Thymus (tissue), 11 donors: ENCODE data around the gene ZNF574. TPM values are rescaled to one million over a fixed set of nuclear protein-coding genes. Genes with fewer than 3 reads are reported as not detected.

ENCODE experiments used
- DNase-seq, 9 donors: peaks; one replicate each; pipeline ENCODE4 v3.0.0-alpha.2; 2013; ENCODE audit warnings: low spot score in 9 of 9, low read depth in 6 of 9, missing footprints in 1 of 9
- H3K27ac ChIP-seq, 2 donors: one replicate each; pipeline ENCODE4 v1.5.1; 2013; ENCODE audit warnings: control low read depth in 1 of 2, low read depth in 1 of 2, low read length in 1 of 2, mild to moderate bottlenecking in 1 of 2, moderate library complexity in 1 of 2
- H3K27me3 ChIP-seq, 2 donors: one replicate each; pipeline ENCODE4 v1.5.1; 2013; ENCODE audit warnings: low read length in 1 of 2; ENCODE audit not compliant: control insufficient read depth in 2 of 2, insufficient read depth in 1 of 2
- H3K36me3 ChIP-seq, 2 donors: one replicate each; pipeline ENCODE4 v1.5.1; 2013; ENCODE audit warnings: low read length in 1 of 2, mild to moderate bottlenecking in 1 of 2, moderate library complexity in 1 of 2; ENCODE audit not compliant: control insufficient read depth in 2 of 2, insufficient read depth in 2 of 2
- H3K4me1 ChIP-seq, 2 donors: one replicate each; pipeline ENCODE4 v1.5.1; 2013; ENCODE audit warnings: low read length in 2 of 2; ENCODE audit not compliant: control insufficient read depth in 2 of 2, insufficient read depth in 2 of 2
- H3K4me3 ChIP-seq, 2 donors: one replicate each; pipeline ENCODE4 v1.5.1; 2013; ENCODE audit warnings: low read length in 2 of 2, control low read depth in 1 of 2, mild to moderate bottlenecking in 1 of 2
- H3K9me3 ChIP-seq, 2 donors: one replicate each; pipeline ENCODE4 v1.5.1; 2013; ENCODE audit warnings: low read length in 1 of 2, mild to moderate bottlenecking in 1 of 2; ENCODE audit not compliant: control insufficient read depth in 2 of 2, insufficient read depth in 1 of 2
- WGBS: extraction: QIAGEN DNeasy Blood & Tissue Kit; methylation state at CpG from one replicate; pipeline ENCODE4 v1.1.7; 2013; 5-methylcytosine and 5-hydroxymethylcytosine counted together
- polyA plus RNA-seq: library from polyadenylated mRNA; stranded (reverse); fragments of 200-250 nt; gene quantifications from one replicate; pipeline ENCODE4 v1.2.3, GENCODE V29; 2013
- total RNA-seq: library from RNA; stranded (reverse); fragments of 120-200 nt; gene quantifications from one replicate; pipeline ENCODE4 v1.2.4, GENCODE V29; 2013
- donor health status: healthy.

The ZNF574 gene
- total and polyA plus RNA-seq, 2 donors = 5.7 to 6.0 TPM

- no peak overlapping the region for H3K27ac ChIP-seq
- no peaks in the 10 kb centered on the region for H3K9me3 ChIP-seq
- WGBS = 96% methylated on average over 1 of the region's 1 CpG
- H3K36me3 ChIP-seq = no peaks in the 10 kb centered on the region
- H3K4me3 ChIP-seq = no peak overlapping the region
- peaks cover 0 to 21% of the 10 kb centered on the region in 2 donors for H3K4me1 ChIP-seq
- peaks cover 0 to 2% of the 10 kb centered on the region in 2 donors for H3K27me3 ChIP-seq
- no peak for DNase-seq
Observed at GRCh38 chr19:42123765-42124164, 47.8 kb downstream of the ZNF574 start.

- Histone ChIP-seq H3K27ac (no peak overlapping the region), H3K27me3 (peaks cover 0 to 3% of the 10 kb centered on the region in 2 donors), H3K9me3 (no peaks in the 10 kb centered on the region), H3K4me3 (no peak overlapping the region), H3K36me3 (no peaks in the 10 kb centered on the region), H3K4me1 (peaks cover 0 to 22% of the 10 kb centered on the region in 2 donors)
- 96% methylated on average over 5 of the region's 5 CpGs for WGBS
- DNase-seq = no peak
Observed at GRCh38 chr19:42124386-42124901, 48.5 kb downstream of the ZNF574 start.

- H3K9me3 ChIP-seq = no peaks in the 10 kb centered on the region
- no peaks in the 10 kb centered on the region for H3K36me3 ChIP-seq
- H3K4me1 ChIP-seq = peaks cover 0 to 23% of the 10 kb centered on the region in 2 donors
- H3K27ac ChIP-seq = no peak overlapping the region
- DNase-seq = no peak
- H3K27me3 ChIP-seq = peaks cover 0 to 5% of the 10 kb centered on the region in 2 donors
- 97% methylated on average over 6 of the region's 6 CpGs for WGBS
- no peak overlapping the region for H3K4me3 ChIP-seq
Observed at GRCh38 chr19:42125536-42125935, 49.6 kb downstream of the ZNF574 start.

GRCh38 chr19:42126574-42126973, 50.6 kb downstream of the ZNF574 start:
- DNase-seq = no peak
- Histone ChIP-seq H3K4me3 (no peak overlapping the region), H3K27ac (no peak overlapping the region), H3K9me3 (no peaks in the 10 kb centered on the region), H3K4me1 (peaks cover 0 to 19% of the 10 kb centered on the region in 2 donors), H3K36me3 (no peaks in the 10 kb centered on the region), H3K27me3 (peaks cover 0 to 5% of the 10 kb centered on the region in 2 donors)
- 95% methylated on average over 5 of the region's 5 CpGs for WGBS

- H3K4me1 ChIP-seq = peaks cover 13 to 27% of the 10 kb centered on the region in 2 donors
- H3K27ac ChIP-seq = peak overlapping the region; percentile 21 to 26
- no peak overlapping the region for H3K4me3 ChIP-seq
- no peaks in the 10 kb centered on the region for H3K9me3 ChIP-seq
- H3K27me3 ChIP-seq = peaks cover 0 to 15% of the 10 kb centered on the region in 2 donors
- no peaks in the 10 kb centered on the region for H3K36me3 ChIP-seq
- no peak for DNase-seq
- 62% methylated on average over 20 of the region's 20 CpGs for WGBS
Observed at GRCh38 chr19:42129399-42130253, 53.7 kb downstream of the ZNF574 start.

- no peak overlapping the region for H3K27ac ChIP-seq
- H3K4me3 ChIP-seq = no peak overlapping the region
- H3K27me3 ChIP-seq = peaks cover 0 to 15% of the 10 kb centered on the region in 2 donors
- peaks cover 13 to 32% of the 10 kb centered on the region in 2 donors for H3K4me1 ChIP-seq
- H3K9me3 ChIP-seq = peaks cover 0 to 3% of the 10 kb centered on the region in 2 donors
- no peaks in the 10 kb centered on the region for H3K36me3 ChIP-seq
- DNase-seq = no peak
Observed at GRCh38 chr19:42130254-42130573, 54.2 kb downstream of the ZNF574 start.

Other genes with a start within 250 kb of the ZNF574 start
- gene LYPD4, start 231.5 kb upstream of the ZNF574 start, total RNA-seq = not detected
- 0.09 TPM for gene LYPD4, start 231.5 kb upstream of the ZNF574 start, polyA plus RNA-seq
- gene DMRTC2, start 231.1 kb upstream of the ZNF574 start, total RNA-seq = not detected
- 0.07 TPM for gene DMRTC2, start 231.1 kb upstream of the ZNF574 start, polyA plus RNA-seq
- 3,743 TPM for gene RPS19, start 215.9 kb upstream of the ZNF574 start, total RNA-seq
- gene RPS19, start 215.9 kb upstream of the ZNF574 start, polyA plus RNA-seq = 3,799 TPM
- 31.4 TPM for gene CD79A, start 198.9 kb upstream of the ZNF574 start, total RNA-seq
- 74.4 TPM for gene CD79A, start 198.9 kb upstream of the ZNF574 start, polyA plus RNA-seq
- gene ARHGEF1, start 193.0 kb upstream of the ZNF574 start, total RNA-seq = 94.3 TPM
- gene ARHGEF1, start 193.0 kb upstream of the ZNF574 start, polyA plus RNA-seq = 630 TPM
- 0.09 TPM for gene ERFL, start 147.7 kb upstream of the ZNF574 start, total RNA-seq
- 3.5 TPM for gene ERFL, start 147.7 kb upstream of the ZNF574 start, polyA plus RNA-seq
- gene RABAC1, start 116.8 kb upstream of the ZNF574 start, total RNA-seq = 116 TPM
- gene RABAC1, start 116.8 kb upstream of the ZNF574 start, polyA plus RNA-seq = 111 TPM
- gene ATP1A3, start 81.9 kb upstream of the ZNF574 start, total RNA-seq = 1.2 TPM
- 2.6 TPM for gene ATP1A3, start 81.9 kb upstream of the ZNF574 start, polyA plus RNA-seq
- 0.33 TPM for gene GRIK5, start 6.0 kb upstream of the ZNF574 start, total RNA-seq
- gene GRIK5, start 6.0 kb upstream of the ZNF574 start, polyA plus RNA-seq = 1.7 TPM
- gene POU2F2, start 56.3 kb downstream of the ZNF574 start, total RNA-seq = 1.5 TPM
- 7.7 TPM for gene POU2F2, start 56.3 kb downstream of the ZNF574 start, polyA plus RNA-seq
- gene DEDD2, start 141.5 kb downstream of the ZNF574 start, total RNA-seq = 30.1 TPM
- gene DEDD2, start 141.5 kb downstream of the ZNF574 start, polyA plus RNA-seq = 36.9 TPM
- 4.1 TPM for gene ZNF526, start 144.1 kb downstream of the ZNF574 start, total RNA-seq
- gene ZNF526, start 144.1 kb downstream of the ZNF574 start, polyA plus RNA-seq = 3.6 TPM
- gene GSK3A, start 166.4 kb downstream of the ZNF574 start, total RNA-seq = 12.7 TPM
- 31.4 TPM for gene GSK3A, start 166.4 kb downstream of the ZNF574 start, polyA plus RNA-seq
- 12.1 TPM for gene ERF, start 179.0 kb downstream of the ZNF574 start, total RNA-seq
- gene ERF, start 179.0 kb downstream of the ZNF574 start, polyA plus RNA-seq = 53.7 TPM
- gene CIC, start 193.1 kb downstream of the ZNF574 start, total RNA-seq = 8.3 TPM
- 52.2 TPM for gene CIC, start 193.1 kb downstream of the ZNF574 start, polyA plus RNA-seq
- gene PRR19, start 226.0 kb downstream of the ZNF574 start, total RNA-seq = 0.42 TPM
- 0.78 TPM for gene PRR19, start 226.0 kb downstream of the ZNF574 start, polyA plus RNA-seq
- 61.8 TPM for gene PAFAH1B3, start 226.5 kb downstream of the ZNF574 start, total RNA-seq
- gene PAFAH1B3, start 226.5 kb downstream of the ZNF574 start, polyA plus RNA-seq = 25.6 TPM
- not detected for gene TMEM145, start 237.1 kb downstream of the ZNF574 start, total RNA-seq
- 0.78 TPM for gene TMEM145, start 237.1 kb downstream of the ZNF574 start, polyA plus RNA-seq
- 2.7 TPM for gene MEGF8, start 249.5 kb downstream of the ZNF574 start, total RNA-seq
- 5.5 TPM for gene MEGF8, start 249.5 kb downstream of the ZNF574 start, polyA plus RNA-seq